Measurements from ENCODE around the gene SDK1.
"Not testable (repeated sequence)": the region's sequence is repeated elsewhere in the genome, so short reads cannot be mapped to it uniquely, and the experiment has no call there.

The SDK1 gene

GRCh38 chr7:3754493-3755341, 453.7 kb downstream of the SDK1 start:
- DNase-seq: no peak

- not testable (repeated sequence) for DNase-seq
These were observed 454.9 kb downstream of the SDK1 start for GRCh38 chr7:3755778-3756453.

- no peak for DNase-seq
These were observed 456.0 kb downstream of the SDK1 start for GRCh38 chr7:3757059-3757458.

GRCh38 chr7:3760651-3761050, 459.6 kb downstream of the SDK1 start:
- DNase-seq: no peak

DNA sequence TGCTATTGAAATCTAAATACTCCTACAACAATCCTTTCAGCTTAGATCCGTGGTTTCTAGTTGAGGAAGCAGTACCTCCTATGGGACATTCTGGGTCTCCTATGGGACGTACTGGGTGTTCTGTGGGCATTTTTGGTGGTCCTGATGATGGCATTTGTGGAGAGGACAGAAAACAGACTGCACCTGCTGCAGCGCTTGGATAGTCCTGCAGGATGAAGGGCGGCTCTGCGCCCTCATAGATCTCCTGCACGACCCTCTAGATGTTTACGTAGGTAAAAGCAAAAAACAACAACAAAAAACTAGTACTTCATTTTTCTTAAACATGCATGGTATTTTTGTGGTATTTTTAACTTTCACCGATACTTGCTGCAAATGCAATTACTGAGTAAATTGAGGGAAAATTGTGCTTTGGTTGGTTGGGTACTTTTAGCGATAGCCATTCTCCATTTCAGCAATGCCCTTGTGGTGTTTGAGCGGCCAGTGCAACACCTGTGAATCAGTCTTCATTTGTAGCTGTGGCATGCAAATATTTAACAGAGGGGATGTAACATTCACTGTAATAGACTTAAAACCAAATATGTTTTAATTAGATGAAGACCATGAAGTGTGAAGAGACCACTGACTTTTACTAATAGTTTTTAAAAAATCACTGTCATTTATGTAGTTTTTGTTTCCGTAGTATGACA, 461.2 kb downstream of the SDK1 start:
- DNase-seq: no peak

DNA sequence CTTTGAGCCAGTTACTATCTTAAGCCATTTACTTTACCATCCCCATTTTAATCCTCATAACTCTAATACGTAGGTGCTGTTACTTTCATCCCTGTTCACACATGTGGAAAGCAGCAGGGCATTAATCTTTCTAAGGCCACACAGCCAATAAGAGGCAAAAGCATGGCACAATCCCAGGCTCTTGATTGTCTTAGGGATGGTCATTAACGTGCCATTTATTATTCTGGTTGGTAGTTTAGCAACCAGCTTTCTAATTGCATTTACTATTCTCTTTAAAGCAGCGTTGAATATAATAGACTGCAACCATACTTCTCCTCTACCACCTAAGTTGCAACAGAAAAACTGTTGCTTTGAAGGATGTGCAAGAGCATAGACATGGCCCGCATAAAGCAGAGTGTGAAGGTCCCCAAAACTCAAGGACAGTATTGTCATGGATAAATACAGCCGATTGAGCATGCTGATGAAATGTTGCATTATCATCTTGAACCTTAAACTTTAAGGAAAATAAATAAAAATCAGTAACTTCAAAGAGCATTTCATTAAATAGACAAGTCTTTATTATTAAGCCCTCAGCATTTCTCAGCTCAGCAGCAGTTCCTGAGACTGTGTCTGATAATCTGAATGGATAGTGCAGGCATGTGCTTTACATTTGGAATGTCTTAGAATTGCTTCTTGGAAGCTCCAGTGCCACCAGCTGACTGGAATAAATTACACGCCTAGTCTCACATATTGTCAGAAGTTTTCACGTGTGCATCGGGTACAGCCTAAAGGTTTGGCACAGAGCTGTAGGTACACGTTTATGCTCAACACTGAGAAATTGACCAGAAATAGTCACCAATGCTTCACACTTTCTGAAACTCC, 467.1 kb downstream of the SDK1 start:
- DNase-seq: no peak

DNA sequence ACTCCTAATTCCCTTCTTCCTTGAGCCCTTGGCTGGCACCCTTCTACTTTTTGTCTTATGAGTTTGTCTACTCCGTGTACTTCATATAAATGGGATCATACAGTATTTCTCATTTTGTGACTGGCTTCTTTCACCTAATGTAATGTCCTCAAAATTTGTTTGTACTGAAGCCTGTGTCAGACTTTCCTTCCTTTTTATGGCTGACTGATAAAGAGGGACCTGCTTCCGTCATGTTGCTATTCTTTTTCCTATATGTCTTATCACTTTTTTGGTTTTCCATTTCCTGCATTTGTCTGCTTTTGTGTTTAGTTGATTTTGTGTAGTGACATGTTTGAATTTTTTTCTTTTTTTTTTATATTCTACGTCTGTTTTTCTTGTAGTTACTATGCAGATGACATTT, 470.9 kb downstream of the SDK1 start:
- DNase-seq: no peak

DNA sequence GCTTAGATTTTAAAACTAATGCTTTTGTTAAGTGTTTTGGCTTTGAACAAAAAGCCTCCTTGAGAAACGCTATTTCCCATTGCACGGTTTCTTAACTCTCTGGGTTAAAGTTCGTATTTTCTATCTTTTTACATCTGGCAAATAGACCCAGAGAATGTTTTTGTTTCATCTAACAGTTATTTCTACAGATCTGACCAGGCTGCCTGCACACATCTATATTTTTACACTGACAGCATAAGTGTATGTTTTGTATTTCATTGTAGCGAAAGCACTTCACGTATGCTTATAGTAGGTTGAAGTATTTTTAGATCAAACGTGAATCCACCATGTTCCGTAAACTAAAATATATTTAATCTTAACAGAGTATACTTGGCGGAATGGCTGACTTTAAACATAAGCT, 477.3 kb downstream of the SDK1 start:
- no peak for DNase-seq

DNA sequence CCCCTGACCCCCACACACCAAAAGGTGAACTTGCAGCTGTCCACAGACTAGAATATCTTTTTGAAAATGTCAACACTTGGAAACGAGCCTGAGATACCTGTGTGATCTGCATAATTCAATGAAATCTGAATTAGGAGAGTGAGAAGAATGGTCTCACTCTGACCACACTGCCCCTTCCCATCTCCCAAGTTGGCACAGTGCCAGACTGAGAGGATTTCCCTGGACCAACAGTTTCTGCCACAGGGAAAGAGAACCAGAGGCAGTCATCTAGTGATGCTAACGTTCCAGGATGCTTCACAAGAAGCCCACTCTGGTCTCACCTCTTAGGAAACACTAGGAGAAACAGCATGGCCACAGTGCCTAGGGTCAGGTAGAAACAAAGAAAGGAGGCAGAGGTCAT, 479.0 kb downstream of the SDK1 start:
- DNase-seq: no peak

DNA sequence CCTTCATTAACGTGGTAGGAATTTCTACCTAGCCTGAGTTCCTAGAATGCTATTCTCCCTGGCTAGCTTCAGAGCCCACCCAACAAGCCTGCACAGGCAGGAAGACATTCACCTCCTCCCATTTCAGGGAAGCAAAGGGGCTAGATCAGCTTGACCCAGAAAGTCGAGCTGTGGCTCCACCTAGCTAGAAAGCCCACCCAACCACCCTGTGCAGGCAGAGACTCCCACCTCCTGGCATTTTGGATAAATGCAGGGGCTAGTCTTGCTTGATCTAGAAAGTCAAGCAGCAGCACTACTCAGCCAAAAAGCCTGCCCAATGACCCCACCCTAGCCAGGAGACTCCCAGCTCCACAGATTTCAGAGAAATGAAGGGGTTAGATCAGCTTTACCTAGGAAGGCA, 479.5 kb downstream of the SDK1 start:
- DNase-seq: no peak

- DNase-seq: no peak
These were observed 480.6 kb downstream of the SDK1 start for GRCh38 chr7:3781607-3782006.

DNA sequence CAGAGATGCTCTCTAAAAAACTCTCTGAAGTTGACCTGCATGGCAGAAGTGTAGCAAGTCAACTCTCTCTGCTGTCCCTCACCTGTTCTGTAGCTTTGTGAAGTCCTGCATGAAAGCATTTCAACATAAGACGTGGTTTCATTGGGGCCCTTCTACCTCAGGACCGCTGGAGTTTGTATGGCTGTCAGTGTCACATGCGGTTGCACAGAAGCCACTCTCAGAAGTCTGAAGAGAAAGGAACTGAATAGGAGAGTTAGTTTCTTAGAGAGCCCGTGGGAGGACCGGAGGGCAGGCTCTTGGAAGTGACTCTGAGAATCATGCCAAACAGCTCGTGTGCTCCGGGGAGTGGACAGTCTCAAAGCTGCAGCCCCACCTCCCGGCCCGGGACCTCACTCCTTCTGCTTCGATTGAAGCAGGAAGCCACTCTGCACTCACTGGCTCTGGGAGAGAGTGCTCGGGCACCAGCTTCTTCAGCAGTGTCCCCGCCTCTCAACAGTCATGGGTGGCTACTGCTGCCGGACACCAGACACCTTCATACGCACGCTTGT, 486.7 kb downstream of the SDK1 start:
- no peak for DNase-seq

DNA sequence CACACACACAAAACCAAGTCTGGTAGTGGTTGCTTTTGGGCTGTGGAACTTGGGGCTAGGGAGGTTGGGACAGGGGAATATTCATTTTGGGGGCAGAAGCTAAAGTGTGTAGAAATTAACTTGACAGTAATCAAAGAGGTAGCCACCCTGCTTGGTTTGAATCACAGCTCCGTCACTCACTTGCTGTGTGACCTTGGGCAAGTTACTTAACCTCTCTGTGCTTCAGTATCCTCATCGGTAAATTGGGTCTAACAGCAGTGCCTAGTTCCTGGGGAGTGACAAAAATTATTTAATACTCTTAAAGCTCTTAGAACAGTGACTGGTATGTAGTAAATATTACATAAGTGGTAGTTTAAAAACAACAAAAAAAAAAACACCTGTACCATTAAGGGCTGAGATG, 489.8 kb downstream of the SDK1 start:
- DNase-seq: no peak

- no peak for DNase-seq
These were observed 490.3 kb downstream of the SDK1 start for GRCh38 chr7:3791327-3791726.

DNA sequence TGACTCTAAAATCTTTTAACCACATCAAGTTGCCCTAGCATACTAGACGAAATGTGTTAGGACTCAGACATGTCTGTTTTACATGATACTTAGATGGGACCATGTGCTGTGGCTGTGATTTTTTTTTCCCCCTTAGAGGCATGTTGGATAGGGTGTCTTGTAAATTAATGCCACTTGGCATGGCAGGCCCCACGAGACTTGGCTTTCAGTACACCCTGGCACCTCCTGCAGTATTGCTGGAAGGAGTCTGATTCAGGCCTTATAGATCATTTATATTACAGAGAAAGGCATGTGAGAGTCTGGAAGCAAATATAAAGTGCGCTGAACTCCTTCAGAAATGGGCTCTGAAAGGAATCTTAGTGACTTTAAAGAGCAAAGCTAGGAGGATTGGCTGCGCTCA, 494.1 kb downstream of the SDK1 start:
- DNase-seq: no peak

- no peak for DNase-seq
These were observed 494.7 kb downstream of the SDK1 start for GRCh38 chr7:3795781-3796180.

DNA sequence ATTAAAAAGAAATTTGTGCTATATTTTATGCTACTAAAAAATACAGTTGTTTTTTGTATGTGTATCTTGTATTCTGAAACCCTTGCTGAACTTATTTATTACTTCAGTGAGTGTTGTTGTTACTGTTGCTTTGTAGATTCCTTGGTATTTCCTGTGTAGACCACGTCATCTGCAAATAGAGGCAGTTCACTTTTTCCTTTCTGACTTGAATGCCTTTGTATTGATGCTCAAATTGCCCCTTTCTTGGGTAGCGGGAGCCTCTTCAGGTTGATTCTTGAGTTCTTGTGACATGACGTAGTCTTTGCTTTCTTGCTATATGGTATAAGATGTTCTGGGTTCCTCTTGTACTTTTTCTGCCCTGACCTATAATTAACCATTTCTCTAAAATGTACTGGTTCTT, 504.1 kb downstream of the SDK1 start:
- DNase-seq: no peak

- DNase-seq: no peak
These were observed 505.5 kb downstream of the SDK1 start for GRCh38 chr7:3806516-3806915.

DNA sequence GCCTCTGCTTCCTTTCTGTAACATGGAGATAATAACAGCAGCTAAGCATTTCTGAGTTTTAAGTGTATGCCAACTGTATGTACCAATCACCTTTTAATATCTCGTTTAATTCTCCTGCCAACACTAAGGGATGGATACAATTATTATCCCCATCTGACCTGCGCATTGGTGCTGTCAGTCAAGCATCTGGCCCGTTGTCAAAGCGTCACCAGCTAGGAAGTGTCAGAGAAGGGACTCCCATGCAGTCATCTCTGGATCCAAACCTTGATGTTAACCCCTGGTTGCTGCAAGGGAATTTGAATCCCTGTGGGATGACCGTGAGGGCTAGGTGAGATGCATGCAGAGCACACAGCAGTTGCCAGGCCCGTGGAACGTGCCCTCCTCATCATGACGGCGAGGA, 506.8 kb downstream of the SDK1 start:
- no peak for DNase-seq

DNA sequence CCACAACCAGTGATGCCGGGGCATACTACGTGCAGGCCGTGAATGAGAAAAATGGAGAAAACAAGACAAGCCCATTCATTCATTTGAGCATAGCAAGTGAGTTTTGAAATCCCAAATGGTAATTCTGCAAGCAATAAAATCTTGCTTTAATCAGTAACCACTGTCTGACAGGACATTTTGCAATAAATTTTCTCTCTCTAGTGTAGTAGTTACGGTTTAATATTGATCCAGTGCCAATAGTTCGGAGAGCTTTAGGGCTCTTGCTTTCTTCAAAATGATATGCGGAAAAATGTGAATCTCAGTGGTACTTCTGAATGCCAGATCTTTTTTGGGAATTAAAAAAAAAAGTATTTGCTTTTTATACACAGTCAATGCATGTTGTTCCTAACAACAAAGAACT, 520.4 kb downstream of the SDK1 start:
- no peak for DNase-seq

- DNase-seq: no peak
These were observed 524.4 kb downstream of the SDK1 start for GRCh38 chr7:3825491-3825890.

- DNase-seq: no peak
These were observed 531.1 kb downstream of the SDK1 start for GRCh38 chr7:3832199-3832598.

DNA sequence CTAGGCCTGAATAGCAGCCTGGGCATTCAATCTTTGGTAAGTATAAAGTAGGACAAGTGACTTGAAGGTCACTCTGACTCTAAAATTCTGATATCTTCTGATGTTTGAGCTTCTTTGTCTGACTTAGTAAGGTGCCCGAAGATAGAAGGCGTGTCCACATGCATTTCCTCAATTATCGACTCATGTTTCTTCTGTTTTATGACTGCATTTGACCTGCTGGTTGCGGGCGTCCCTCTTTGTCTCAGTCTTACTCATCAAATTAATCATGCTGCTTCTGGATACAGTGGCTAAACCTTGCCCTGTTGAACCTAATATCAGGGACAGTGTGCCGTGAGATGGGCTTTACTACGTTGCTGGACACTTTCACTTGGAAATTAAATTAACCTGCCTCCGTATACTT, 534.1 kb downstream of the SDK1 start:
- no peak for DNase-seq
